Mammary epithelial cell (primary cell): ENCODE data around the gene TTBK1.

Experiments
- EZH2 ChIP-seq: IDR thresholded peaks from 2 replicates; pipeline ENCODE4 v1.6.1; 2012; ENCODE audit warnings: low read length, inconsistent platforms, borderline replicate concordance
- TF ChIP-seq, protein P1 (sequence below), 2 donors: IDR thresholded peaks in 1 of 2; conservative IDR thresholded peaks in 1 of 2; 2 replicates each; pipeline ENCODE4 v1.5.1; 2011 to 2012; ENCODE audit warnings: inconsistent platforms in 2 of 2, low read length in 2 of 2, mild to moderate bottlenecking in 2 of 2, control low read depth in 1 of 2, low read depth in 1 of 2; ENCODE audit not compliant: insufficient read depth in 1 of 2; ENCODE audit errors: extremely low read depth in 1 of 2

DNA sequence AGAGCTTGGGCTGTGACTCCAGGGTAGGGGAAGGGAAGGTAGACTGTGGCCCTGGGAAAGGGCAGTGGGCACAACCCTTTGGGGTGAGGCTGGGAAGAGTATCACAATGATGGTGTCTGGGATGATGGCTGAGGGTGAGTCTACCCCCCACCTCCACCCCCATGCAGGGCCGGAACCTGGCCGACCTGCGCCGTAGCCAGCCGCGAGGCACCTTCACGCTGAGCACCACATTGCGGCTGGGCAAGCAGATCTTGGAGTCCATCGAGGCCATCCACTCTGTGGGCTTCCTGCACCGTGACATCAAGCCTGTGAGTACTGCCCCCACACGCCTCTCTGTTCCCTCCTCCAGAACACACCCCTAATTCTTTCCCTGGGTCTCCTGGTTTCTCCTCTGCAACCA is 10.1 kb downstream of the TTBK1 start:
- TF ChIP-seq, protein P1, sequence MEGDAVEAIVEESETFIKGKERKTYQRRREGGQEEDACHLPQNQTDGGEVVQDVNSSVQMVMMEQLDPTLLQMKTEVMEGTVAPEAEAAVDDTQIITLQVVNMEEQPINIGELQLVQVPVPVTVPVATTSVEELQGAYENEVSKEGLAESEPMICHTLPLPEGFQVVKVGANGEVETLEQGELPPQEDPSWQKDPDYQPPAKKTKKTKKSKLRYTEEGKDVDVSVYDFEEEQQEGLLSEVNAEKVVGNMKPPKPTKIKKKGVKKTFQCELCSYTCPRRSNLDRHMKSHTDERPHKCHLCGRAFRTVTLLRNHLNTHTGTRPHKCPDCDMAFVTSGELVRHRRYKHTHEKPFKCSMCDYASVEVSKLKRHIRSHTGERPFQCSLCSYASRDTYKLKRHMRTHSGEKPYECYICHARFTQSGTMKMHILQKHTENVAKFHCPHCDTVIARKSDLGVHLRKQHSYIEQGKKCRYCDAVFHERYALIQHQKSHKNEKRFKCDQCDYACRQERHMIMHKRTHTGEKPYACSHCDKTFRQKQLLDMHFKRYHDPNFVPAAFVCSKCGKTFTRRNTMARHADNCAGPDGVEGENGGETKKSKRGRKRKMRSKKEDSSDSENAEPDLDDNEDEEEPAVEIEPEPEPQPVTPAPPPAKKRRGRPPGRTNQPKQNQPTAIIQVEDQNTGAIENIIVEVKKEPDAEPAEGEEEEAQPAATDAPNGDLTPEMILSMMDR (conservative IDR thresholded peaks at IDR 0.05 in 1 of 2, IDR thresholded peaks at IDR 0.05 in 1 of 2; ENCODE audit: extremely low read depth in 1 of 2, insufficient read depth in 1 of 2, low read depth in 1 of 2, low read length in 2 of 2): no peak
- no peak for TF ChIP-seq EZH2
